Breast epithelium (tissue), 3 donors: ENCODE data around the gene KCNA1.

ENCODE experiments used
- POLR2A ChIP-seq: fragments of 450-650 bp; IDR thresholded peaks from one replicate; pipeline ENCODE4 v1.6.1; 2016; ENCODE audit warnings: antibody characterized with exemption, mild to moderate bottlenecking, moderate library complexity
- TF ChIP-seq, protein P1 (sequence below), 3 donors: fragments of 450-650 bp; IDR thresholded peaks; one replicate each; pipeline ENCODE4 v1.5.1; 2016 to 2017; ENCODE audit warnings: antibody characterized with exemption in 3 of 3, mild to moderate bottlenecking in 3 of 3, moderate library complexity in 3 of 3

DNA sequence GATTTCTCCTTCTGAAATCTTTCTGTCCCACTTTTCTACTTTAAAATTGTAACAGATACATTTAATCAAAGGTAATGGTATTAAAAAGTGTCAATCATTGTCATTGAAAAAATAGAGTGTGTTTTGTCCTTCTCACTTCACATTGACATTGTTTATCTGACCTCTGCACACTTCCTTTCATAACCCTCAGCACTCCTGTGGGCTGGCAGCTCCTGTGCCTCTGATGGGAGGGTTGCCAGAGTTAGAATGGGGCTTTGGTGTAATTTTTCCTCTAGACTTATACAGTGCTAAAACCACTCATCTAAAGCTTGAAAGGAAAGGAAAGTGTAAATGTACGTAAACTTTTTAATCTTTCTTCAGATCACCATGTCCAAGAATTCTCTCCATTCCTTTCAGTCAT, 23.7 kb downstream of the KCNA1 start:
- TF ChIP-seq, protein P1, sequence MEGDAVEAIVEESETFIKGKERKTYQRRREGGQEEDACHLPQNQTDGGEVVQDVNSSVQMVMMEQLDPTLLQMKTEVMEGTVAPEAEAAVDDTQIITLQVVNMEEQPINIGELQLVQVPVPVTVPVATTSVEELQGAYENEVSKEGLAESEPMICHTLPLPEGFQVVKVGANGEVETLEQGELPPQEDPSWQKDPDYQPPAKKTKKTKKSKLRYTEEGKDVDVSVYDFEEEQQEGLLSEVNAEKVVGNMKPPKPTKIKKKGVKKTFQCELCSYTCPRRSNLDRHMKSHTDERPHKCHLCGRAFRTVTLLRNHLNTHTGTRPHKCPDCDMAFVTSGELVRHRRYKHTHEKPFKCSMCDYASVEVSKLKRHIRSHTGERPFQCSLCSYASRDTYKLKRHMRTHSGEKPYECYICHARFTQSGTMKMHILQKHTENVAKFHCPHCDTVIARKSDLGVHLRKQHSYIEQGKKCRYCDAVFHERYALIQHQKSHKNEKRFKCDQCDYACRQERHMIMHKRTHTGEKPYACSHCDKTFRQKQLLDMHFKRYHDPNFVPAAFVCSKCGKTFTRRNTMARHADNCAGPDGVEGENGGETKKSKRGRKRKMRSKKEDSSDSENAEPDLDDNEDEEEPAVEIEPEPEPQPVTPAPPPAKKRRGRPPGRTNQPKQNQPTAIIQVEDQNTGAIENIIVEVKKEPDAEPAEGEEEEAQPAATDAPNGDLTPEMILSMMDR (IDR thresholded peaks at IDR 0.05): no peak
- no peak for TF ChIP-seq POLR2A
